Activated CD8-positive, alpha-beta memory T cell treated with anti-CD3 and anti-CD28 coated beads, Interleukin-2, amount 10 ng/mL, durations not matched to agents 7 days and 5 days (primary cell): ENCODE data around the gene SATB2. TPM values are rescaled to one million over a fixed set of nuclear protein-coding genes. Genes with fewer than 3 reads are reported as not detected.

Source experiments
- ATAC-seq: fragments of 150-1000 bp; cut with Tn5 transposase; one replicate; pipeline ENCODE4 v1.10.0; 2021; ENCODE audit warnings: moderate library complexity
- CTCF ChIA-PET: fragments of 350-600 bp; sonication (Branson Sonifier 250); formaldehyde crosslinking; loops from one replicate; lab custom pipeline; 2021; ENCODE audit warnings: antibody characterized with exemption; lab: Charles Lee
- DNase-seq: peaks from one replicate; pipeline ENCODE4 v3.0.0-alpha.2; 2020
- H3K27ac Mint-ChIP-seq: one replicate; pipeline ENCODE4 v1.8.0; 2021; ENCODE audit warnings: mild to moderate bottlenecking, mixed read lengths
- H3K27me3 Mint-ChIP-seq: one replicate; pipeline ENCODE4 v1.8.0; 2021; ENCODE audit warnings: mixed read lengths
- H3K36me3 Mint-ChIP-seq: one replicate; pipeline ENCODE4 v1.8.0; 2021; ENCODE audit warnings: mild to moderate bottlenecking, mixed read lengths
- H3K4me1 Mint-ChIP-seq: one replicate; pipeline ENCODE4 v1.8.0; 2021; ENCODE audit warnings: mixed read lengths
- H3K4me3 Mint-ChIP-seq: one replicate; pipeline ENCODE4 v1.8.0; 2021; ENCODE audit warnings: mild to moderate bottlenecking, moderate library complexity, mixed read lengths
- H3K9me3 Mint-ChIP-seq: one replicate; pipeline ENCODE4 v1.8.0; 2022; ENCODE audit warnings: low read depth, mixed read lengths
- total RNA-seq, 2 experiments: library from RNA; stranded (reverse); gene quantifications; one replicate each; pipeline ENCODE4 v1.2.3, GENCODE V29; 2021

Gene SATB2
- total RNA-seq, 2 experiments from 2014 or later = 0.09 TPM; not detected in 1

DNA sequence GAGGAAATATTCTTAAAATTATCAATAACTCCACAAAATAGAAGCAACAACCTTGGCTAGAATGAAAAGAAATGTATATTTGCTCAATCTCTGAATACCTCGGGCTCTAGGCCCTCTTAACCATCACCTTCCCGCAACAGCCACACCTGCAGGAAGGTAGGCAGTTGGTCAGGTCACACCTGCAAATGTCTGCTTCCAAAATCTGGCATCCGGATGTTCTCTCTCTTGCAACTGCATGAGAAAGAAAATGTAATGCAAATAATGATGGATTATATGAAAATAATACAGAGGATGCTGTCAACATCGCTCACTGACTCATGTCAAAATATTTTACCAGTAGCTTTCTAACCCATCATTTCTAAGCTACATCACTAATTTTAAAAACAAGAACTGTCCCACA lies 148.3 kb downstream of the SATB2 start:
- Mint-ChIP-seq H3K36me3 (no peaks in the 10 kb centered on the region), H3K27ac (no peak overlapping the region), H3K4me3 (no peak overlapping the region), H3K27me3 (no peaks in the 10 kb centered on the region), H3K9me3 (no peaks in the 10 kb centered on the region), H3K4me1 (no peaks in the 10 kb centered on the region)
- CTCF ChIA-PET = no interaction called here
- ATAC-seq (no peak), DNase-seq (no peak)

DNA sequence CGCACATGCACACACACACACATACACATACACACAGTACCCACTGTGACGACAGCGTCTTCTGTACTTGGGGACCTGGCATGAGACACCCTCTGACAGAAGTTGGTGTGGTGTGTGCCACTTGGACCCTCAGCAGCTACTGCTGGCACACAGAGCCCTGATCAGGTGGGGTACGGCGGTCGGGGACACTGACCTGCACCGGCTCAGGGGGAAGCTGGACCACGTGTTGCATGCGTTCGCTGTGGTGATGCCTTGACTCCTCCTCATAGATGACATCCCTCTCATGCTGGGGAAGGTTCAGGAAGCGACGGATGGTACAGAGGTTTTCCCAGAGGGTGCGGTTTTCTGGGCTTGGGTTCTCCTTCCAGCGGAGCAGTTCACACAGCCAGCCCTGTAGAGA lies 149.2 kb downstream of the SATB2 start:
- Mint-ChIP-seq H3K4me3 (no peak overlapping the region), H3K9me3 (no peaks in the 10 kb centered on the region), H3K27me3 (no peaks in the 10 kb centered on the region), H3K36me3 (no peaks in the 10 kb centered on the region), H3K4me1 (no peaks in the 10 kb centered on the region), H3K27ac (no peak overlapping the region)
- no peak for ATAC-seq
- DNase-seq = no peak
- CTCF ChIA-PET = no interaction called here

DNA sequence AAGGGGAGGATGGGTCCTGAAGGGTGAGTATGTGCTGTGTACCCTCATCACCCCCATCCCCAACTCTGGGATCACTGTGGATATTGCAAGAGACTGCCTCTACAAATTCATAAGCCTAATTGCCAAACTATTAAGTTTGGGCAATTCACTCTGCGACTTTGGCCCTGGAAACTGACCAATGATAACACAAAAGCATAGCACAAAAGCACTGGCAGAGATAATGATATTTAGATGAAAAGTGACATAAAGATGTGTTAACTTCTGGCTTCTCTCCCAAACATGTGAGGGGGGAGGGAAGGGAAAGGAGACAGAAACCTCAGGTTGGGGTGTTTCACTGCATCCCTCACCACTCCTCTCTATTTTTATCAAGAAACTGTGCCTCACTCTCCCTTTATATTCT lies 150.3 kb downstream of the SATB2 start:
- no peaks in the 10 kb centered on the region for H3K36me3 Mint-ChIP-seq

DNA sequence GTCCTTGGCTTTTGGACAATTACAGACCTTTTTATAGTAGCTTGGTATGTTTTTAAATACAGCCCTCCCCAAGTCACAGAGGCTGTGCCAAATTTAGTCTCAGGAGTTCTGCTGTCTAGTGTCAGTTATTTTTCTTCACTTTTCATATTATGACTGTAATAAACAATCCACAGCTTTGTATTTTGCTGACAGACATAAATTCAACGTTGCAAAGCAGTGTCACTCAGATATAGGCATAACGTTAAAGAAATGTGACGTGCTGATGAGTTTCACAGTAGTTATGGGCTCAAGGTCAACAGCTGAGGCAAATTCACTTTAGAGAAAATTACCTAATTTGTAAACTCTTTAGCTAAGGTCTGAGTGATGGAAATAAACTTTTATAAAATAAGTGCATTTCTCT lies 151.6 kb downstream of the SATB2 start:
- Mint-ChIP-seq H3K9me3 (no peaks in the 10 kb centered on the region), H3K4me1 (no peaks in the 10 kb centered on the region), H3K4me3 (no peak overlapping the region), H3K36me3 (no peaks in the 10 kb centered on the region), H3K27ac (no peak overlapping the region), H3K27me3 (no peaks in the 10 kb centered on the region)
- DNase-seq (no peak), ATAC-seq (no peak)
- CTCF ChIA-PET = no interaction called here

More for the DNA sequence above, 150.3 kb downstream of the SATB2 start:
- Mint-ChIP-seq H3K27me3 (no peaks in the 10 kb centered on the region), H3K27ac (no peak overlapping the region), H3K4me3 (no peak overlapping the region), H3K9me3 (no peaks in the 10 kb centered on the region), H3K4me1 (no peaks in the 10 kb centered on the region)
- no peak for ATAC-seq
- no peak for DNase-seq
- CTCF ChIA-PET = no interaction called here

DNA sequence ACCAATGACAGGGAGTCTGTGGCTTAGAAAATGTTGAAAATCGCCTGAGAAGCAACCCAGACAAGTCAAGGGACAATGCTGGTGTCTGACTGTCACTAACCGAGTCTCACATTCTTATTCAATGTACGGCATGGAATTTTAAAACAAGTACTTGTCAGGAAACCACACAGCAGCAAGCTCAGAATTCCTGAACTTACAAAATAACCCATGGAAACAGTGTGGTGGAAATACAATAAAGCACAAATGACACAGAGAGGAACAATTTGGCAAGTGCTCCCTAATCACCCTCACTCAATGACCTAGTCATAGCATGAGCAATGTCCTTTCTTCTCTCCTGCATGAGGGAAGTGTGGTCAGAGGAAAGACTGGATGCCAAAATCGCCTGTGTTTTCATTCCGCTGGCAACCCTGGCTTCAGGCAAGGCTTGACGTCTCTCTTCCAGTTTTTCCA lies 154.0 kb downstream of the SATB2 start:
- ATAC-seq = no peak
- CTCF ChIA-PET = no interaction called here
- no peak for DNase-seq
- Mint-ChIP-seq H3K4me3 (no peak overlapping the region), H3K4me1 (no peaks in the 10 kb centered on the region), H3K36me3 (no peaks in the 10 kb centered on the region), H3K9me3 (no peaks in the 10 kb centered on the region), H3K27ac (no peak overlapping the region), H3K27me3 (no peaks in the 10 kb centered on the region)

DNA sequence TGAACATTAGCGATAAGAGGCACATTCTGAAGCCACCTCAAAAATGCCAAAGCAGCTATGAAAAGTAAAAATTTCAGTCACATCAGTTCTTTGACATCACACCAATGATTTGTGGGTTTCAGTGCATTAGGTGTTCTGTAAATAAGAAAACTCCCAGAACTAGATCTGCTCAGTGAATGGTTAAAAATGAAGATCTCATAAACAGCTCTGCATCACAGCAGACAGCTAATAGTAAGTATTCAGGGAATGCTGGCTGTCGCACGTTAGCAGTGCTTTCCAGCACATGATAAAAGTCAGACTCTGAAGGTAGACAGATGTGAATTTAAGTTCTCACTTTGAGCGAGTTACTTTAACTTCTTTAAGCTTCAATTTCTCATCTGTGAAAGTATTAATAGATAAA lies 154.9 kb downstream of the SATB2 start:
- H3K9me3 Mint-ChIP-seq = no peaks in the 10 kb centered on the region
- H3K4me1 Mint-ChIP-seq = no peaks in the 10 kb centered on the region
- CTCF ChIA-PET = no interaction called here
- H3K27me3 Mint-ChIP-seq = no peaks in the 10 kb centered on the region
- no peaks in the 10 kb centered on the region for H3K36me3 Mint-ChIP-seq
- no peak overlapping the region for H3K27ac Mint-ChIP-seq
- no peak for DNase-seq
- no peak for ATAC-seq
- no peak overlapping the region for H3K4me3 Mint-ChIP-seq

DNA sequence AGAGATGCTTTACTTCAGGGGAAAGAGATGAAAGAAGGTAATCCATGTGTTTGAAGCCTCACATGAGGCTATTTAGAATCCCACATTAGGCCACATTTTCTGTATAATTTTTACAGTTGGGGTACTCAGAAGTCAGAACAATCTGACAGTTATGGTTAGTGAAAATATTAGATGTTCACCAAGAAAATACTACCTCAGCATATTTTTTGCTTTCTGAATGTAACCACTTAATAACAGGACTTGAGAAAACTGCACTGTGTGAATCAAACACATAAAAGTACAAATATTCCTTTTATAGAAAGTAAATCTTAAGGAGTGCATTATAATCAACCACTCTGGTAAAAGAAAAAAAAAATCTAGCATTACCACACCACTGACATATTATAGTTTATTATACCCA lies 169.3 kb downstream of the SATB2 start:
- H3K36me3 Mint-ChIP-seq = no peaks in the 10 kb centered on the region
- H3K27ac Mint-ChIP-seq = no peak overlapping the region
- H3K4me3 Mint-ChIP-seq = no peak overlapping the region
- peaks cover 2% of the 10 kb centered on the region for H3K9me3 Mint-ChIP-seq
- DNase-seq (no peak), ATAC-seq (no peak)
- H3K27me3 Mint-ChIP-seq = no peaks in the 10 kb centered on the region
- no peaks in the 10 kb centered on the region for H3K4me1 Mint-ChIP-seq
- CTCF ChIA-PET = no interaction called here

DNA sequence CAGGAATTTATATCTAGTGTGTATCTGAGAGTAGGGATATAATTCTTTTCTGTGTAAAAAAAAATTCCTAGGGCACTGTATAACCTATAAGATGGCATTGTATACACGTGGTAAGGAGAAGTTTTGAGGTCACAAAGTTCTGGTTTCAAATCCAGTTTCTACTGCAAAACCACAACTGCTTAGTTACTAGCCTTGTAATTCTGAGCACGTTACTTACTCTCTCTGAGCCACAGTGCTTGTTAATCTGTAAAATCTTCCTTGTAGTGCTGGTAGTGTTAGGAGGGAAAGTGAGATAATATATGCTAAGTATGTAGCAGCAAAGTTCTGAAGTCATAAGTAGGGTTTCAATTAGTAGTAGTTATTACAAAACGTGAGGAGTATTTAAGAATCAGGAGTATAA lies 175.4 kb downstream of the SATB2 start:
- no peak for ATAC-seq
- DNase-seq = no peak
- CTCF ChIA-PET = no interaction called here
- no peaks in the 10 kb centered on the region for H3K27me3 Mint-ChIP-seq
- H3K9me3 Mint-ChIP-seq = peaks cover 2% of the 10 kb centered on the region
- H3K4me1 Mint-ChIP-seq = no peaks in the 10 kb centered on the region
- H3K27ac Mint-ChIP-seq = no peak overlapping the region
- no peaks in the 10 kb centered on the region for H3K36me3 Mint-ChIP-seq
- no peak overlapping the region for H3K4me3 Mint-ChIP-seq

DNA sequence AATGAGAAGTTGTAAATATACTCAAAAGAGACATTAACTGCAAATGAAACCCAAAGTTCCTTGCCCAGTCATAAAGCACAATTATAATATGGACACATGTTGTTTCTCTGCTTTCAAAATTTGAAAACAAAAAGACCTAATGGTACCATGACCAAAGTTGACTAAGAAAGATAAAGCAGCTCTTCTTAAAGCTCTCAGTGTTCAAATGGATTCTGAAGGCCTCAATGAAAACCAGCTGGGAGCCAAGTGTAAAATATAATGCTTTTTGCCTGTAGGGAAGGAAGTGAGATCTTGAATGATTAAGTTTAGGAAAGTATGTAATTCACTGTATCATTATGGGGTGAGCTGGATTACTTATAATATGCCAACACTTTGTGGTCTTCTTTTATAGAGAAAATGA lies 178.6 kb downstream of the SATB2 start:
- CTCF ChIA-PET = no interaction called here
- no peak overlapping the region for H3K27ac Mint-ChIP-seq
- no peaks in the 10 kb centered on the region for H3K9me3 Mint-ChIP-seq
- ATAC-seq (no peak), DNase-seq (no peak)
- no peaks in the 10 kb centered on the region for H3K27me3 Mint-ChIP-seq
- no peak overlapping the region for H3K4me3 Mint-ChIP-seq
- H3K36me3 Mint-ChIP-seq = no peaks in the 10 kb centered on the region
- no peaks in the 10 kb centered on the region for H3K4me1 Mint-ChIP-seq

DNA sequence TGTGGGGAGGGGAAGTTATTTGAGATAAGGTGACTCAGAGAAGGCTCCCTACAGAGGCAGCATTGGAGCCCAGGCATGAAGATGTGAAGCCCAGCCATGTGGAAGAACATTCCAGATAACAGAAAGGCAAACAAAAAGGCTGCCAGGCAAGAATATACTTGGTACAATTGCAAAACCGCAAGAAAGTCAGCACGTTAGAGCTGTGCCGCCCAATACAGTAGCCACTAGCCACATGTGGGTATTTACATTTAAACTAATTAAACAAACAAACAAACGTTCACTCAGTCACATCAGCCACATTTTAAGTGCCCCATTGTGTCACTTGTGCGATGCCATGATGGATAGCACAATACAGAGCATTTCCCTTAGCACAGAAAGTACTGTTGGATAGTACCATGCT lies 179.6 kb downstream of the SATB2 start:
- H3K4me1 Mint-ChIP-seq = no peaks in the 10 kb centered on the region
- H3K27me3 Mint-ChIP-seq = no peaks in the 10 kb centered on the region
- ATAC-seq (no peak), DNase-seq (no peak)
- H3K9me3 Mint-ChIP-seq = no peaks in the 10 kb centered on the region
- H3K27ac Mint-ChIP-seq = no peak overlapping the region
- no peaks in the 10 kb centered on the region for H3K36me3 Mint-ChIP-seq
- CTCF ChIA-PET = no interaction called here
- no peak overlapping the region for H3K4me3 Mint-ChIP-seq

DNA sequence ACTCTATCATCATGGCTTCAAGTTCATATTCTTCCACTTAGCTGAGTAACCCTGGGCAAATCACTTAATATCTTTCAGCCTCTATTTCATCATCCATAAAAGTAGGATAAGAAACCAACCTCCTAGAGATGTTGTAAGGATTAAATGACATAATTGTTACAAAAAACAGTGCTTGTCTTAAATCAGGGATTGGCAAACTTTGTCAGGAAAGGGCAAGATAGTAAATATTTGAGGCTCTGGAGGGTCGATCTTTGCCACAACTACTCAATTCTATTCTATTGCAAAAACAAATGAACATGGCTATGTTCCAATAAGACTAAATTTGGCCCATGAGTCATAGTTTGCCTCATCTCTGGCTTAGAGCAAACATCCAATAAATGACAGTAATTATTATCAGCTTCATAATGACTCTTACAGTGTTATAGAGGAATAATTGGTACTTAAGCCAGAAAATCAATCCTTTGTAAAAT lies 184.7 kb downstream of the SATB2 start:
- no peak for DNase-seq
- no peaks in the 10 kb centered on the region for H3K27me3 Mint-ChIP-seq

DNA sequence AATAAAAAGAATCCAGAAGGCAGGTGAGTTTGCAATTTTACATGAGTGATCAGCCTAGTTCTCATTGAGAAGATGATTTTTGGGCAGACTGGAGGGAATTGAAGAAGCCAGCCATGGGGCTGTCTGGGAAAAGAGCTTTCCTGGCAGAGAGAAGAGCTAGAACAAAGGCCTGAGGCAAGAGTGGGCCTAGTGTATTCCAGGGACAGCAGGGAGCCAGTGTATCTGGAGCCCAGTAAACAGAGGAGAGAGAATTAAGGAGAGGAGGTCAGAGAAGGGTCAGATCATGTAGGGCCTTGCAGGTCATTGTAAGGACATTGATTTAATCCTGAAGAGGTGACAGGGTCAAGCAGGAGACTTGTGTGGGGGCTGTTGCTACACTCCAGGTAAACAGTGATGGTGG lies 195.8 kb downstream of the SATB2 start:
- no peaks in the 10 kb centered on the region for H3K4me1 Mint-ChIP-seq
- peaks cover 7% of the 10 kb centered on the region for H3K9me3 Mint-ChIP-seq
- H3K36me3 Mint-ChIP-seq = no peaks in the 10 kb centered on the region
- no peaks in the 10 kb centered on the region for H3K27me3 Mint-ChIP-seq
- no peak overlapping the region for H3K4me3 Mint-ChIP-seq
- no peak for ATAC-seq
- DNase-seq = no peak
- CTCF ChIA-PET = no interaction called here
- no peak overlapping the region for H3K27ac Mint-ChIP-seq

More for the DNA sequence above, 184.7 kb downstream of the SATB2 start:
- CTCF ChIA-PET = no interaction called here
- H3K27ac Mint-ChIP-seq = no peak overlapping the region
- H3K4me3 Mint-ChIP-seq = no peak overlapping the region
- H3K4me1 Mint-ChIP-seq = no peaks in the 10 kb centered on the region
- no peak for ATAC-seq
- no peaks in the 10 kb centered on the region for H3K36me3 Mint-ChIP-seq
- no peaks in the 10 kb centered on the region for H3K9me3 Mint-ChIP-seq

DNA sequence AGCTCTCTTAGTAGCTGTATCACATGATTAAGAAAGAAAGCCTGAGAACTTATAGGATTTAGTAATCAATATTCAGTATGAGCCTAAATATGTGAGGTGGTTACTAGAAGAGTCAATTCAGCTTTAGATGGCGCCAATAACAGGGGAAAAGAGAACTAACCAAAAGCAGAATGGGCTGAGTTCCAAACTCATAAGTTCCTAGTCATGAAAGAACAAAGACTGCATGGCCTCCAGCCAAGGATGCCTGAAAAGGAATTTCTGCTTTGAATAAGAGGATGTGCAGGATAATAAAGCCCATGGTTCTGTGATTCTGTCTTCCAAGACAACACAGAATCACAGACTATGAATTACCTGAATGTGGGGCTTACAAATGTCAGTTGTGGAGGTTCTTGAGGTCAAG lies 196.5 kb downstream of the SATB2 start:
- CTCF ChIA-PET = no interaction called here
- Mint-ChIP-seq H3K4me1 (no peaks in the 10 kb centered on the region), H3K27me3 (no peaks in the 10 kb centered on the region), H3K27ac (no peak overlapping the region), H3K9me3 (peaks cover 7% of the 10 kb centered on the region), H3K36me3 (no peaks in the 10 kb centered on the region), H3K4me3 (no peak overlapping the region)
- DNase-seq (no peak), ATAC-seq (no peak)

DNA sequence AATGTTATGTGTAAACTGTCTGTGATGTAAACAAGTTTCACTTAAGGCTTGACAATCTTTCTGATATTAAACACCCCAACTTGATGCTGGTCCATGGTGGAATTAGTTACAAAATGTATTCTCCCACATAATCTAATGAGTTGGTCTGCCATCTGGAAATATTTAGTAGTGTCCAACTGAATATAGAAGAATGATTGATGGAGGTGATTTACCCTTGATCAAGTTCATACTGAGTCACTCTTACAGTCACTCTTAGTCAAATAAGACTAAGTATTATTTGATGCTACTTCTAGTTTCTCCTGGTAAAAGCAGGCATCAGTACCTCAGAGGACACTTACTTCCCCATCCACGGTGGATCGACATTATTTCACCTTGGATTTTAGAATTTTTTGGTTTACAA lies 198.1 kb downstream of the SATB2 start:
- DNase-seq (no peak), ATAC-seq (no peak)
- Mint-ChIP-seq H3K27me3 (no peaks in the 10 kb centered on the region), H3K27ac (no peak overlapping the region), H3K9me3 (peaks cover 7% of the 10 kb centered on the region), H3K4me1 (no peaks in the 10 kb centered on the region), H3K36me3 (no peaks in the 10 kb centered on the region), H3K4me3 (no peak overlapping the region)
- CTCF ChIA-PET = no interaction called here

DNA sequence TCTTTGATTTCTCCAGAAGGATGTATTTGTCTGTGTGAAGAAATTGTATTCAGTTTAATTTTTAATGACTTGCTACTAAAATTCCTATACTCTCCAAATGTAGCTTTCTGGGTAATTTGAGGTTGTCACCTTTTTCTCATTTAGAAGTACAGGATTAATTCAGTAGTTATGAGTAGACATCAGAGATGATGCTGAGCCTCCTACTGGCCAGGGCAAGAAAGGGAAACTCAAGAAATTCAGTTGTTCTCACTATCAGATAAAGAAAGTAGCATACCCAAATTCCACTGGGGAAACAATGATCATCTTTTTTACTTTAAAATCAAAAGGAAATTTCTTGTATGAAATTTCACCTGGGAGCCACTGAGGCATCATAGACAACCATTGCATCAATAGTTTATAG lies 199.4 kb downstream of the SATB2 start:
- Mint-ChIP-seq H3K27ac (no peak overlapping the region), H3K36me3 (no peaks in the 10 kb centered on the region), H3K4me1 (no peaks in the 10 kb centered on the region), H3K4me3 (no peak overlapping the region), H3K27me3 (no peaks in the 10 kb centered on the region), H3K9me3 (peaks cover 4% of the 10 kb centered on the region)
- CTCF ChIA-PET = no interaction called here
- no peak for ATAC-seq
- DNase-seq = no peak
